ENCODE results near the gene B3GALT4.
A peak's percentile ranks its signal among the peaks of the same experiment; 100 is the strongest.

B3GALT4 gene

DNA sequence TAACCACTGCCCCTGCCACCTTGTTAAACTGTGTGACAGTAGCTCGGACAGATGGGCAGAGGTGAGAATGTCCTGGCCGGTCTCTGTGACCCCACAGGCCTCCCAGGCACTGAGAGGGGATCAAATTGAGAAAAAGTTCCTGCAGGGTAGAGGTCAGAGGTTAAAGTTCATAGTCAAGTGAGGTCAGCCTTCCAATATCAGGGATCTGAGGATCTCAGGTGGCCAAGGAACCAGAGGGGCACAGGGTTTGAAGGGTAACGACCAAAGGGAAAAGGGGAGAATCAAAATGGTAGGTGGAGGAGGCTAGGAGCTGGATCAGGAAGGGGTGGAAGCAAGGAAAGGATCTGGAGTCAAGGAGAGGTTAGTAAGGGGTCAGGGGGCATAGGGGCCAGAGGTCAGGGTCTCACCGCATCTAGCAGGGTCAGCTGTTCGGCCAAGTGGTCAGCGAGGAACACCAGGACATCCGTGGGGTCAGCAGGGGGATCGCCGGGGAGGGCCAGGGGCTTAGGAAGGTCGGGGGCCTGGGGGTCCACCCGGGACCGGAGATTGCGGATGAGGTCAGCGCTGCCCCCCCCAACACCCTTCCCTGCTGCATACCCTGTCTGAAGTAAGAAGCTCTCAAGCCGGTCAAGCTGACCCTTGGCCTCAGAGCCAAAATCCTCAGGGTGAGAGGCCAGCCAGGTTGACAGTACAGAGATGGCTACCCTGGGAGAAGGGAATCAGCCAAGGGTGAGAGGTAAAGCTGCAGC is 18.9 kb downstream of the B3GALT4 start:
- Mint-ChIP-seq H3K4me1 (ENCODE audit: low read depth) (peaks cover 32% of the 10 kb centered on the region), H3K27ac (peak overlapping the region; percentile 55), H3K4me3 (peak overlapping the region; percentile 23), H3K27me3 (no peaks in the 10 kb centered on the region), H3K9me3 (ENCODE audit: low read depth) (no peaks in the 10 kb centered on the region), H3K36me3 (peaks cover 3% of the 10 kb centered on the region)

- Mint-ChIP-seq H3K4me1 (ENCODE audit: low read depth) (peaks cover 33% of the 10 kb centered on the region), H3K27me3 (no peaks in the 10 kb centered on the region), H3K27ac (peak overlapping the region; percentile 73), H3K4me3 (peak overlapping the region; percentile 46), H3K9me3 (ENCODE audit: low read depth) (no peaks in the 10 kb centered on the region), H3K36me3 (peaks cover 3% of the 10 kb centered on the region)
Observed at GRCh38 chr6:33296797-33297405, 20.0 kb downstream of the B3GALT4 start.

GRCh38 chr6:33297406-33297955 is 20.6 kb downstream of the B3GALT4 start:
- H3K27me3 Mint-ChIP-seq: no peaks in the 10 kb centered on the region
- peak overlapping the region; percentile 46 for H3K4me3 Mint-ChIP-seq
- peak overlapping the region; percentile 73 for H3K27ac Mint-ChIP-seq
- peaks cover 3% of the 10 kb centered on the region for H3K36me3 Mint-ChIP-seq
- H3K4me1 Mint-ChIP-seq (ENCODE audit: low read depth): peaks cover 33% of the 10 kb centered on the region
- no peaks in the 10 kb centered on the region for H3K9me3 Mint-ChIP-seq (ENCODE audit: low read depth)

- Mint-ChIP-seq H3K36me3 (peaks cover 3% of the 10 kb centered on the region), H3K27ac (peak overlapping the region; percentile 92), H3K4me3 (peak overlapping the region; percentile 98), H3K9me3 (ENCODE audit: low read depth) (no peaks in the 10 kb centered on the region), H3K4me1 (ENCODE audit: low read depth) (peaks cover 33% of the 10 kb centered on the region), H3K27me3 (no peaks in the 10 kb centered on the region)
Observed at GRCh38 chr6:33297956-33298772, 21.2 kb downstream of the B3GALT4 start.

- Mint-ChIP-seq H3K4me3 (peak within 1 kb of the TSS; percentile 98), H3K27me3 (no peaks in the 10 kb centered on the region), H3K27ac (peak within 1 kb of the TSS; percentile 98), H3K36me3 (peaks cover 3% of the 10 kb centered on the region), H3K4me1 (ENCODE audit: low read depth) (peaks cover 36% of the 10 kb centered on the region), H3K9me3 (ENCODE audit: low read depth) (no peaks in the 10 kb centered on the region)
Observed at GRCh38 chr6:33298773-33299236, 21.9 kb downstream of the B3GALT4 start, which contains the start of gene RGL2. RGL2 (minus strand) TSS chr6:33298942; CDS start chr6:33298610, 332 bp downstream.

GRCh38 chr6:33299237-33299944 is 22.5 kb downstream of the B3GALT4 start:
- Mint-ChIP-seq H3K27ac (peak overlapping the region; percentile 98), H3K27me3 (no peaks in the 10 kb centered on the region), H3K4me1 (ENCODE audit: low read depth) (peaks cover 38% of the 10 kb centered on the region), H3K9me3 (ENCODE audit: low read depth) (no peaks in the 10 kb centered on the region), H3K36me3 (peaks cover 3% of the 10 kb centered on the region), H3K4me3 (peak overlapping the region; percentile 98)

DNA sequence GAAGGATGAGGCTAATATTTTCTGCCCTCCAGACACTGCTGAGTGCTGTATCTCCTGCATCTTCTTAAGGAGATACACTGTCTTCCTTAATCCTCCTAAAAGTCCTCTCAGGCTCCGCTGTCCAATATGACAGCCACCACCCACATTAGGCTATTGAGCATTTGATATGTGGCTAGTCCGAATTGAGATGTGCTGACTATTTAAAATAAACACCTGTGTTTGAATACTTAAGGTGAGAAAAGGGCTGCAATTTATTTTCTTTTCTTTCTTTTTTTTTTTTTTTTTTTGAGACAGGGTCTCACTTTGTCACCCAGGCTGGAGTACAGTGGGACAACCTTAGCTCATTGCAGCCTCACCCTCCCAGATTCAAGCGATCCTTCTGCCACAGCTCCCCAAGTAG is 25.0 kb downstream of the B3GALT4 start:
- H3K4me3 Mint-ChIP-seq: no peak overlapping the region
- H3K36me3 Mint-ChIP-seq: peaks cover 3% of the 10 kb centered on the region
- H3K4me1 Mint-ChIP-seq (ENCODE audit: low read depth): peaks cover 46% of the 10 kb centered on the region
- no peaks in the 10 kb centered on the region for H3K9me3 Mint-ChIP-seq (ENCODE audit: low read depth)
- no peaks in the 10 kb centered on the region for H3K27me3 Mint-ChIP-seq
- H3K27ac Mint-ChIP-seq: peak overlapping the region; percentile 67

DNA sequence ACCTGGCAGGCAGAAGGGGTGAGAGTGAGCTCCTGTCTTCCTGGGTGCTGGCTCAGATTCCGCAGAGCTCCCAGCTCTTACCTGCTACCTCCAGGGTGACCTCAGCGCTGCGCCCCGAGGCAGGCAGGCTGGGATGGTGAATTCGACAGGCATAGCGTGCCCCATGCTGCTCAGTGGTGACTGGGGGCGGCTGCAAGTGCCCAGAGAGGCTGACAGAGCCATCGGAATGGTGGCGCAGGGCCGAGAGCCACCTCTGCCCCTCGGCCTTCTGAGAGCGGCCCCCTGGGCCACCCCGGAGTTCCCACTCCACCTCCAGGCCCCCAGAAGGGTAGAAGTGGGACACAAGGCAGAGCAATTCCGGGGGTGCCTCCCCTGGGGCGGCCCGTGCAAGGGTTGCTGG is 27.3 kb downstream of the B3GALT4 start:
- Mint-ChIP-seq H3K4me1 (ENCODE audit: low read depth) (peaks cover 47% of the 10 kb centered on the region), H3K27me3 (no peaks in the 10 kb centered on the region), H3K9me3 (ENCODE audit: low read depth) (no peaks in the 10 kb centered on the region), H3K36me3 (peaks cover 7% of the 10 kb centered on the region), H3K4me3 (no peak overlapping the region), H3K27ac (peak overlapping the region; percentile 83)

- no peaks in the 10 kb centered on the region for H3K27me3 Mint-ChIP-seq
- no peak overlapping the region for H3K27ac Mint-ChIP-seq
- peaks cover 41% of the 10 kb centered on the region for H3K4me1 Mint-ChIP-seq (ENCODE audit: low read depth)
- peaks cover 4% of the 10 kb centered on the region for H3K36me3 Mint-ChIP-seq
- H3K9me3 Mint-ChIP-seq (ENCODE audit: low read depth): no peaks in the 10 kb centered on the region
- no peak overlapping the region for H3K4me3 Mint-ChIP-seq
Observed at GRCh38 chr6:33305052-33305451, 28.1 kb downstream of the B3GALT4 start.

- H3K9me3 Mint-ChIP-seq (ENCODE audit: low read depth): no peaks in the 10 kb centered on the region
- no peak overlapping the region for H3K4me3 Mint-ChIP-seq
- H3K36me3 Mint-ChIP-seq: peaks cover 4% of the 10 kb centered on the region
- peak overlapping the region; percentile 17 for H3K27ac Mint-ChIP-seq
- H3K4me1 Mint-ChIP-seq (ENCODE audit: low read depth): peaks cover 43% of the 10 kb centered on the region
- no peaks in the 10 kb centered on the region for H3K27me3 Mint-ChIP-seq
Observed at GRCh38 chr6:33306356-33306755, 29.4 kb downstream of the B3GALT4 start.

DNA sequence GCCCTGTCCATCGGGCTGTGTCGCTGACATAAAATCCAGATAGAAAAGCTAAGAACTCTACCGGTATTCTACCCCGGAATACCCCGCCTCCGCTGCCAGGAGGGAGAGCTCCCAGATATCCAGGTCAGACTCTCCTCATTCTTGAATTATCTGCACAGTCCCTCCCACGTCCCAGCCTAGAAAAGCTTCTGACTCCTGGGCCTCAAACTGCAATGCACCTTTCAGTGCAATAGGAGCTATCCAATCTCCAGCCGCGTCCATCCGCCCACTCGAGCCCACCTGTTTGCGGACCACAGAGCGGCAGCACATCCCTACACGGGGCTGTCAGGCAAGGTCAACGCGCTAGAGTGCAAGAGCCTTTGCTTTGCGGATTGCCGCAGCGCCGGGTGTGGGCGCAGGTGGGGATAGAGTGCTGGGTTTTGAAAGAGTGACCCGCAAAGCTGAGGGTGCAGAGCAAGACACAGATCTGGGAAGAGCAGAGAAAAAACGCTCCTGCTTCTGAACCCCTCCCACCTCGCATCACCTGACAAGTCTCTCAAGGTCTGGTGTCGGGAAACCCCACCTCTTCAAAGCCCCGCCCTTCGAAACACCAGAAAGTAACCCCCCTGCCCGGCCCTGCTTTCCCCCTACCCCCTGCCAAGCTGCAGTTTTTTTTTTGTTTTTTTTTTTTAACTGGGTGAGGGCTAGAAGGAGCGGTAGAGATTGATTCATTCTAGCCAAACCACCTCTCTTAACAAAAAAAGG is 35.6 kb downstream of the B3GALT4 start:
- Mint-ChIP-seq H3K4me3 (peak overlapping the region; percentile 97), H3K9me3 (ENCODE audit: low read depth) (no peaks in the 10 kb centered on the region), H3K36me3 (peaks cover 4% of the 10 kb centered on the region), H3K27me3 (no peaks in the 10 kb centered on the region), H3K27ac (peak overlapping the region; percentile 97), H3K4me1 (ENCODE audit: low read depth) (peaks cover 53% of the 10 kb centered on the region)

DNA sequence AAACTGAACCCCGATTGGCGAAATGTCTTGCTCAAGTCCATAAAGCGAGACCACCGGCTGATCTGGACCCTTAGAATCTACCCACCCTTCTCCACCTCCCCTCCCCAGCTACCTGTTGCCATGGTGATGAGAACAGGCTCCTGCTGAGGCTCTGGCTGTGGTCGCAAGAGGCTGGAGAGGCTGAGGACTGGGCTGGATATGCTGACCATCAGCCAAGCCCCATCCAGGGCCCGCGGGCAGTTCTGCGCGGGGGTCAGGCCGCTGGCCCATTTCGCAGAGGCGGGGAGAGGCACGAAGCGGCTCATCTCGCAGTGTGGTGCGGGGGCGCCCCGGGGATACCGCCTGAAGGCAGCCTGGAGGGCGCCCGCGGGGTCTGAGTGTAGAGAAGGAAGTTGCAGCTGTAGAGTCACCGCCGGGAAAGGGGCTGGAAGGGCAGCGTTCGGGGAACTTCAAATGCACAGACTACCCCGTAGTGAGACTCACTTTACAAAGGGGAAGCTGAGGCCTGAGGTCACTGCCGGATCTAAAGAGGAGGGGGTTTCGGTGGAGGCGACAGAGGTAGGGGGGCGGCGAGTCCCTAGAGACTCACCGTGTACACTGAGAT is 36.3 kb downstream of the B3GALT4 start:
- Mint-ChIP-seq H3K4me3 (peak overlapping the region; percentile 97), H3K9me3 (ENCODE audit: low read depth) (no peaks in the 10 kb centered on the region), H3K4me1 (ENCODE audit: low read depth) (peaks cover 56% of the 10 kb centered on the region), H3K27ac (peak overlapping the region; percentile 97), H3K27me3 (no peaks in the 10 kb centered on the region), H3K36me3 (peaks cover 4% of the 10 kb centered on the region)

DNA sequence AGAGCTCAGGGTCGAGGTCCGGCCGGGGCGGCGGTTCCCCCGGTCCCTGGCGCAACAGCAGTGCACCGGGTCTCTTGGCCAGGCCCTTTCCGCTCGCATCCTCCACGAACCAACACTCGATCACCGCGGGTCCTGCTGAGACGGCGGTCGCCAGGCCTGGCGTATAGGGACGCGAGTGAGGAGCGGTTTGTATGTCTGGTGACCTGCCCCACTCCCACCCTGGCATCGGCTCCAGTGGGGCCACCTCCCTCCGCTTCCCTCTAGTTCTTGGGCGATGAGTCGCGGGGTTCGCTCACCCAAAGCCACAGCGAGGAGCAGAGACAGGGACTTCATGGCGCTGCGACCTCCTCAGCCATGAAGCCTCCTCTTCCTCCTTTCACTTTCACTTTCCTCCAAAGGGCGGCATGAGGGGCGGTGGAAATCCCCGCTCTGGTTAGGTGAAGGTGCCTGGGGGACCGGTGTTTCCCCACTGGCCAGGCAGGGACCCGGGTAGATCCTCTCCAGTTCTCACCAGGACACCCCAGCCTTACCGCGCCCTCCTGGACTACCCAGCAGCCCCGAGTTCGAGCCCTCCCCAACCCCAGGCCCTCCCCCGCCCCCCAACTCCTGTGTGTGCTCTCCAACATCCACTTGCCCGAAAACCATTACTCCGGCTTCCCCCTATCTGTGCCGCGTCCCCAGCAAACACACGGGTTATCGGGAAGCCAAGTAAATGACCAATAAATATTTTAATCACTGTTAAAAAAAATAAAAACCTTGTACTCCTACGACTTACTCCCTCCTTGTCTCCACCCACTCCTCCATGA is 37.0 kb downstream of the B3GALT4 start, which contains the start of gene TAPBP:
TAPBP (minus strand) TSS at position 370 of the 806 bp plus-strand sequence; CDS start at position 333, 37 bp downstream.
- Mint-ChIP-seq H3K27me3 (no peaks in the 10 kb centered on the region), H3K9me3 (ENCODE audit: low read depth) (no peaks in the 10 kb centered on the region), H3K36me3 (peaks cover 3% of the 10 kb centered on the region), H3K4me3 (peak within 1 kb of the TSS; percentile 97), H3K27ac (peak within 1 kb of the TSS; percentile 97), H3K4me1 (ENCODE audit: low read depth) (peaks cover 56% of the 10 kb centered on the region)

Measured in activated naive CD8-positive, alpha-beta T cell (primary cell).